ENCODE measurements around the gene UBE2S.
A peak's percentile ranks its signal among the peaks of the same experiment; 100 is the strongest.

DNA sequence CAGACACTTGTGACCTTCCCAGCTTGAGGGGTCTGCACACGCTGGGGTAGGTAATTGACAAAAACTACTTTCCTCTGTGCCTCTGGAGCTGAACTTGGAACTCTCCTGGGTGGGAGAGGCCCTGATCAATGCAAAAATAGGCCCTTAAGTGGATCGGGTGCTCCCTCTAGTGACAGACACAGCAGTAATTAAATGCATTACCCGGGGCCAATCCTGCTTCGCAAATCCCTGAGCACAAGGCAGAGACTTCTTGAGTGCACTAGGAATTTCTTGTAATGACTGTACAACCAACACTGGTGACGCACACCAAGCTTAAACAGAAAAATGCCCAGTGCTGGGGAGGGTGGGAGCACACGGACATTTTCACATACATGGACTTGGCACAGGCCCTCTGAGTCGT, 10.6 kb upstream of the UBE2S start:
- TF ChIP-seq, protein P1, sequence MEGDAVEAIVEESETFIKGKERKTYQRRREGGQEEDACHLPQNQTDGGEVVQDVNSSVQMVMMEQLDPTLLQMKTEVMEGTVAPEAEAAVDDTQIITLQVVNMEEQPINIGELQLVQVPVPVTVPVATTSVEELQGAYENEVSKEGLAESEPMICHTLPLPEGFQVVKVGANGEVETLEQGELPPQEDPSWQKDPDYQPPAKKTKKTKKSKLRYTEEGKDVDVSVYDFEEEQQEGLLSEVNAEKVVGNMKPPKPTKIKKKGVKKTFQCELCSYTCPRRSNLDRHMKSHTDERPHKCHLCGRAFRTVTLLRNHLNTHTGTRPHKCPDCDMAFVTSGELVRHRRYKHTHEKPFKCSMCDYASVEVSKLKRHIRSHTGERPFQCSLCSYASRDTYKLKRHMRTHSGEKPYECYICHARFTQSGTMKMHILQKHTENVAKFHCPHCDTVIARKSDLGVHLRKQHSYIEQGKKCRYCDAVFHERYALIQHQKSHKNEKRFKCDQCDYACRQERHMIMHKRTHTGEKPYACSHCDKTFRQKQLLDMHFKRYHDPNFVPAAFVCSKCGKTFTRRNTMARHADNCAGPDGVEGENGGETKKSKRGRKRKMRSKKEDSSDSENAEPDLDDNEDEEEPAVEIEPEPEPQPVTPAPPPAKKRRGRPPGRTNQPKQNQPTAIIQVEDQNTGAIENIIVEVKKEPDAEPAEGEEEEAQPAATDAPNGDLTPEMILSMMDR (IDR thresholded peaks at IDR 0.05): peak; percentile 29 to 81 (median 68)
- no peak for TF ChIP-seq POLR2A (IDR thresholded peaks at IDR 0.05)
